Fibroblast of skin of right biceps (primary cell): Measurements from ENCODE around the gene HES1.
"Not testable (repeated sequence)": the region's sequence is repeated elsewhere in the genome, so short reads cannot be mapped to it uniquely, and the experiment has no call there.

Source experiments
- DNase-seq: peaks from one replicate; pipeline ENCODE4 v3.0.0-alpha.2; 2013

Gene HES1

GRCh38 chr3:194135806-194136518 lies at the start of gene HES1:
Gene HES1 (plus strand): TSS chr3:194136148. CDS start chr3:194136381, 233 bp downstream.
- DNase-seq, result peak; percentile 99

- peak; percentile 70 for DNase-seq
These were observed 49.4 kb upstream of the HES1 start for GRCh38 chr3:194086388-194087075.

GRCh38 chr3:194087280-194087679 lies 48.7 kb upstream of the HES1 start:
- peak; percentile 58 for DNase-seq

- peak; percentile 76 for DNase-seq
These were observed 47.7 kb upstream of the HES1 start for GRCh38 chr3:194087995-194088855.

GRCh38 chr3:194089357-194090177 lies 46.4 kb upstream of the HES1 start:
- peak; percentile 100 for DNase-seq

GRCh38 chr3:194090178-194090555 lies 45.8 kb upstream of the HES1 start:
- DNase-seq, result not testable (repeated sequence)

GRCh38 chr3:194090716-194091115 lies 45.2 kb upstream of the HES1 start:
- DNase-seq, result no peak

- DNase-seq, result peak; percentile 95
These were observed 44.8 kb upstream of the HES1 start for GRCh38 chr3:194091141-194091540.

- DNase-seq, result not testable (repeated sequence)
These were observed 44.1 kb upstream of the HES1 start for GRCh38 chr3:194091897-194092296.

GRCh38 chr3:194092881-194093301 lies 43.1 kb upstream of the HES1 start:
- no peak for DNase-seq

- DNase-seq, result peak; percentile 59
These were observed 42.1 kb upstream of the HES1 start for GRCh38 chr3:194093842-194094241.

GRCh38 chr3:194095464-194095863 lies 40.5 kb upstream of the HES1 start:
- DNase-seq, result no peak

- no peak for DNase-seq
These were observed 40.0 kb upstream of the HES1 start for GRCh38 chr3:194095902-194096301.

- no peak for DNase-seq
These were observed 38.6 kb upstream of the HES1 start for GRCh38 chr3:194097141-194097882.

- peak; percentile 34 for DNase-seq
These were observed 37.7 kb upstream of the HES1 start for GRCh38 chr3:194098081-194098842.

- no peak for DNase-seq
These were observed 37.1 kb upstream of the HES1 start for GRCh38 chr3:194098843-194099183.

GRCh38 chr3:194099215-194099614 lies 36.7 kb upstream of the HES1 start:
- no peak for DNase-seq

GRCh38 chr3:194100856-194101390 lies 35.0 kb upstream of the HES1 start:
- DNase-seq, result no peak

GRCh38 chr3:194101592-194102432 lies 34.1 kb upstream of the HES1 start:
- DNase-seq, result no peak

- DNase-seq, result no peak
These were observed 33.5 kb upstream of the HES1 start for GRCh38 chr3:194102436-194102835.
